Karpas-422 (cell line): ENCODE results near the gene MCC. TPM values are rescaled to one million over a fixed set of nuclear protein-coding genes. Genes with fewer than 3 reads are reported as not detected.

ENCODE experiments used
- DNase-seq: peaks from one replicate; pipeline ENCODE4 v3.0.0-alpha.2; 2015
- H2AFZ ChIP-seq: fragments of 200-600 bp; sonication (generic); 2 replicates; pipeline ENCODE4 v1.6.1; 2014; ENCODE audit warnings: antibody characterized with exemption, low read length, mixed read lengths
- H3K27ac ChIP-seq: fragments of 200-600 bp; sonication (generic); 2 replicates; pipeline ENCODE4 v1.5.1; 2014; ENCODE audit warnings: mild to moderate bottlenecking, low read length, moderate library complexity
- H3K27me3 ChIP-seq: fragments of 200-600 bp; sonication (generic); 2 replicates; pipeline ENCODE4 v1.6.1; 2014; ENCODE audit warnings: low read length, mixed read lengths
- H3K36me3 ChIP-seq: fragments of 200-600 bp; sonication (generic); 2 replicates; pipeline ENCODE4 v1.6.1; 2014; ENCODE audit warnings: low read length, mixed read lengths; ENCODE audit not compliant: insufficient read depth
- H3K4me1 ChIP-seq: fragments of 200-600 bp; sonication (generic); 2 replicates; pipeline ENCODE4 v1.6.1; 2014; ENCODE audit warnings: mild to moderate bottlenecking, low read length, mixed read lengths
- H3K4me2 ChIP-seq: fragments of 200-600 bp; sonication (generic); 2 replicates; pipeline ENCODE4 v1.6.1; 2014; ENCODE audit warnings: low read length, low read depth, mild to moderate bottlenecking; ENCODE audit not compliant: poor library complexity, severe bottlenecking
- H3K4me3 ChIP-seq: fragments of 200-600 bp; sonication (generic); 2 replicates; pipeline ENCODE4 v1.5.1; 2014; ENCODE audit warnings: mild to moderate bottlenecking, antibody characterized with exemption, low read length, mixed read lengths
- H3K79me2 ChIP-seq: fragments of 200-600 bp; sonication (generic); 2 replicates; pipeline ENCODE4 v1.6.1; 2014; ENCODE audit warnings: mild to moderate bottlenecking, low read length, mixed read lengths
- H3K9ac ChIP-seq: fragments of 200-600 bp; sonication (generic); 2 replicates; pipeline ENCODE4 v1.6.0; 2014; ENCODE audit warnings: low read length
- H3K9me2 ChIP-seq: fragments of 200-600 bp; sonication (generic), shearing (Covaris generic); replicated peaks from 2 replicates; pipeline ENCODE4 v1.6.0; 2014; ENCODE audit warnings: mild to moderate bottlenecking, low read length, moderate library complexity; ENCODE audit not compliant: insufficient read depth
- H3K9me3 ChIP-seq: fragments of 300-700, 200-600 bp; sonication (generic); 2 replicates; pipeline ENCODE4 v1.6.1; 2014; ENCODE audit warnings: low read length, mixed read lengths
- H4K20me1 ChIP-seq: fragments of 200-600 bp; sonication (generic); 2 replicates; pipeline ENCODE4 v1.6.1; 2014; ENCODE audit warnings: mild to moderate bottlenecking, antibody characterized with exemption, low read length, low read depth; ENCODE audit not compliant: insufficient read depth
- total RNA-seq: library from RNA; depleted of rRNA; stranded (reverse); fragments of >200 nt; shearing (Covaris generic); gene quantifications from 2 replicates; pipeline ENCODE4 v1.2.3, GENCODE V29; 2014; ENCODE audit warnings: low replicate concordance

MCC gene
- total RNA-seq, 1 experiment from 2014 or later, result 5.5 TPM

DNA sequence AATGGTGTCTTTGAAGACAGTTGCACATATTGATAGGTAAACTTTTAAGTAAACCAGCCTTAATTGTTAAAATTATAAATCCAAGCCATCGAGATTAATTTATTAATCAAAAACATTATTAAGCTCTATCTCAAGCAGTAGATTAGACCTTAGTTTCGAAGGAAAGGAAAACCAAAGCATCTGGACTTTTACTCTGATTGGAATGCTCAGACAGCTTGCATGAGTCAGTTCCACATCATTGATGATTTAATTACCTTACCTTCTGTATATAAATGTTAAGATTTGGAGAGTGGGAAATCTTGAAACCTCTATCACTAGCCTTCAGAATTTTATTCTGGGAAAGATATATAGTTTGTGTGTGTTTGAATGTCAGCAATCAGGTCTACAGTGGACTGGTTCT lies 487.8 kb downstream of the MCC start:
- Histone ChIP-seq H3K36me3 (peaks cover 48% of the 10 kb centered on the region), H4K20me1 (no peaks in the 10 kb centered on the region), H3K9me2 (no peaks in the 10 kb centered on the region), H3K4me1 (peaks cover 7% of the 10 kb centered on the region), H3K79me2 (peaks cover 57% of the 10 kb centered on the region), H3K9me3 (no peaks in the 10 kb centered on the region), H3K4me2 (no peak overlapping the region), H3K27me3 (no peaks in the 10 kb centered on the region), H2AFZ (no peak overlapping the region), H3K4me3 (no peak overlapping the region), H3K9ac (no peak overlapping the region), H3K27ac (no peak overlapping the region)
- DNase-seq, result no peak

- no peaks in the 10 kb centered on the region for H3K9me3 ChIP-seq
- no peak overlapping the region for H3K9ac ChIP-seq
- H3K4me1 ChIP-seq, result peaks cover 7% of the 10 kb centered on the region
- H3K4me3 ChIP-seq, result no peak overlapping the region
- DNase-seq, result no peak
- H4K20me1 ChIP-seq, result no peaks in the 10 kb centered on the region
- H3K79me2 ChIP-seq, result peaks cover 49% of the 10 kb centered on the region
- no peak overlapping the region for H2AFZ ChIP-seq
- no peak overlapping the region for H3K4me2 ChIP-seq
- no peak overlapping the region for H3K27ac ChIP-seq
- H3K9me2 ChIP-seq, result no peaks in the 10 kb centered on the region
- peaks cover 36% of the 10 kb centered on the region for H3K36me3 ChIP-seq
- no peaks in the 10 kb centered on the region for H3K27me3 ChIP-seq
These were observed 490.0 kb downstream of the MCC start for GRCh38 chr5:112998296-112998695.

GRCh38 chr5:112996830-112997374 lies 491.4 kb downstream of the MCC start:
- Histone ChIP-seq H4K20me1 (no peaks in the 10 kb centered on the region), H3K79me2 (peaks cover 62% of the 10 kb centered on the region), H3K4me1 (peaks cover 7% of the 10 kb centered on the region), H3K27me3 (no peaks in the 10 kb centered on the region), H3K9ac (no peak overlapping the region), H3K9me2 (no peaks in the 10 kb centered on the region), H3K36me3 (peaks cover 38% of the 10 kb centered on the region), H3K27ac (peak overlapping the region; percentile 1; the same call in 1 of the 2 replicates), H3K9me3 (no peaks in the 10 kb centered on the region), H3K4me2 (no peak overlapping the region), H2AFZ (no peak overlapping the region), H3K4me3 (no peak overlapping the region)
- no peak for DNase-seq

GRCh38 chr5:112995764-112996618 lies 492.3 kb downstream of the MCC start:
- H3K36me3 ChIP-seq, result peaks cover 33% of the 10 kb centered on the region
- peak overlapping the region; percentile 1; the same call in 1 of the 2 replicates for H3K27ac ChIP-seq
- H3K9ac ChIP-seq, result no peak overlapping the region
- DNase-seq, result peak; percentile 89
- no peak overlapping the region for H3K4me3 ChIP-seq
- H4K20me1 ChIP-seq, result no peaks in the 10 kb centered on the region
- H3K79me2 ChIP-seq, result peaks cover 67% of the 10 kb centered on the region
- no peaks in the 10 kb centered on the region for H3K9me3 ChIP-seq
- H3K9me2 ChIP-seq, result no peaks in the 10 kb centered on the region
- H3K4me2 ChIP-seq, result no peak overlapping the region
- H3K27me3 ChIP-seq, result no peaks in the 10 kb centered on the region
- no peak overlapping the region for H2AFZ ChIP-seq
- peaks cover 7% of the 10 kb centered on the region for H3K4me1 ChIP-seq

DNA sequence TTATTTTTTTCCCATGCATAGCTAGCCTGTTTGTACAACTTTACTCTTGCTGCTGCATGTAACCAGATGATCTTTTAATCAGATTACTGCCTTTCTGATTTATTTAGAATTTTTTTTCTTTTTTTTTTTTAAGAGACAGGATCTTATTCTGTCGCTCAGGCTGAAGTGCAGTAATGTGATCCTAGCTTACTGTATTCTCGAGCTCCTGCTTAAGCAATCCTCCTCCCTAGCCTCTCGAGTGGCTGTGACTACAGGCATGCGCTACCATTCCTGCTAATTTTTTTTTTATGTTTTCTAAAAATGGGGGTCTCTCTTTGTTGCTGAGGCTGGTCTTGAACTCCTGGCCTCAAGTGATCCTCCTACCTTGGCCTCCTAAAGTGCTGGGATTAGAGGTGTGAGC lies 502.0 kb downstream of the MCC start:
- no peak for DNase-seq

DNA sequence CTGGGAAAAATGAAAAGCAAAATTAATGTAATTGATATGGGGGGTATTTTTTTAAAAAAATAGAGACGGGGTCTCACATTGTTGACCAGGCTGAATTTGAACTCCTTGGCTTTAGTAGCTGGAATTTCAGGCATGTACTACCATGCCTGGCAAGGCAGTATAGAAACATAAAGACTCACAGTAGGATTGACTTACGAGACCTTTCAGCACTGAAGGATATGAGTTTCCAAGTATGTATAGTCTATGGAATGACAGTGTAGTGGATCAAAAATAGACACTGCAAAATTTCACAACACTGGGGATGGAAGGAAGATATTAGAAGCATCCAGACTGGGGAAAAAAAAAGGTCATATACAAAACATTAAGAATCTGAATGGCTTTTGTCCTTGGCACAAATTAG lies 504.9 kb downstream of the MCC start:
- peaks cover 20% of the 10 kb centered on the region for H3K4me1 ChIP-seq
- no peaks in the 10 kb centered on the region for H3K9me3 ChIP-seq
- peaks cover 96% of the 10 kb centered on the region for H3K79me2 ChIP-seq
- no peaks in the 10 kb centered on the region for H3K9me2 ChIP-seq
- no peak overlapping the region for H3K9ac ChIP-seq
- DNase-seq, result no peak
- no peak overlapping the region for H3K4me3 ChIP-seq
- peaks cover 42% of the 10 kb centered on the region for H3K36me3 ChIP-seq
- H3K27ac ChIP-seq, result no peak overlapping the region
- H4K20me1 ChIP-seq, result peaks cover 19% of the 10 kb centered on the region
- no peak overlapping the region for H2AFZ ChIP-seq
- H3K27me3 ChIP-seq, result no peaks in the 10 kb centered on the region
- H3K4me2 ChIP-seq, result no peak overlapping the region

More for the DNA sequence above, 502.0 kb downstream of the MCC start:
- Histone ChIP-seq H2AFZ (no peak overlapping the region), H3K79me2 (peaks cover 96% of the 10 kb centered on the region), H3K27ac (no peak overlapping the region), H3K9ac (no peak overlapping the region), H3K27me3 (no peaks in the 10 kb centered on the region), H3K36me3 (peaks cover 42% of the 10 kb centered on the region; the same call in 1 of the 2 replicates), H3K4me1 (no peaks in the 10 kb centered on the region; the same call in 1 of the 2 replicates), H3K9me2 (no peaks in the 10 kb centered on the region), H3K9me3 (no peaks in the 10 kb centered on the region), H4K20me1 (peaks cover 14% of the 10 kb centered on the region; the same call in 1 of the 2 replicates), H3K4me2 (no peak overlapping the region), H3K4me3 (no peak overlapping the region)

DNA sequence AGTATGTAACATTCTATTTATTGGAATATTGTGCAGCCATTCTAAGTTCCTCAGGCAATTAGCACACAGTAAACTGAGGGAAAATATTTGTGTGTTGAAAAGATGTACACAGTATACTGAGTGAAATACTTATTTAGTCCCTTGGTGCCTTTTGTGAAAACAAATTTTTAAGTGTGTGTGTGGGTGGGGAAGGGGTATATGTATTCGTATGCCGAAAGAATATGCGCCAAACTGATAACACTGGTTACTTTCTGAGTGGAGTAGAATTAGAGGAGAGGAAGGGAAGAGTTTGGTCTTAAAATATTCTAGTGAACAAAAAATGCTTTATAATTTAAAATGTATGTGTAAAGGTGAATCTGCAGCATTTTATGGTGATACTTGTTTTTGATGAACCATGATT lies 508.5 kb downstream of the MCC start:
- peaks cover 81% of the 10 kb centered on the region for H3K79me2 ChIP-seq
- peaks cover 34% of the 10 kb centered on the region for H3K36me3 ChIP-seq
- no peak overlapping the region for H3K9ac ChIP-seq
- peak overlapping the region; percentile 96 for H3K4me3 ChIP-seq
- H3K9me2 ChIP-seq, result no peaks in the 10 kb centered on the region
- H3K27me3 ChIP-seq, result no peaks in the 10 kb centered on the region
- DNase-seq, result no peak
- H4K20me1 ChIP-seq, result peaks cover 19% of the 10 kb centered on the region
- H3K4me2 ChIP-seq, result peak overlapping the region; percentile 91
- peak overlapping the region; percentile 8; the same call in 1 of the 2 replicates for H3K27ac ChIP-seq
- H2AFZ ChIP-seq, result no peak overlapping the region
- H3K9me3 ChIP-seq, result no peaks in the 10 kb centered on the region
- H3K4me1 ChIP-seq, result peaks cover 34% of the 10 kb centered on the region

DNA sequence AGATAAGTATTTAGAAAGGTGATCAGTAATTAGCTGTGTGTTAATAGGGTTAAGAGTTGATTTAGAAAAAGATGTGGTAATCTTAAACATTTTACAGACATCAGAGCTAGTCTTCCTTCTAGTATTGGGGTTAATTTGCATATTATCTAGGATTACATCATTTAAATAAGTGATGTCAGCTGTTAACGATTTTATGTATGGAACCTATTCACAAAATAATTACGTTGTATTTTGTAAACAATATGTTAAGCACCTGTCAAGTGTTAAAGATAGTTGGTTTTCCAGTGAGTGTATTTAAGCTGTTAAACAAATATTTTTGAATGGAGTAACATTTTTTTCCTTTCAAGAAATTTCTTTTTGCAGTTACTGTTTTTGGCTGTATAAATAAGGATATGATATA lies 509.4 kb downstream of the MCC start:
- Histone ChIP-seq H3K4me3 (peak overlapping the region; percentile 96), H2AFZ (no peak overlapping the region), H3K4me2 (peak overlapping the region; percentile 91), H3K79me2 (peaks cover 73% of the 10 kb centered on the region), H3K27me3 (no peaks in the 10 kb centered on the region), H3K27ac (peak overlapping the region; percentile 8; the same call in 1 of the 2 replicates), H4K20me1 (peaks cover 14% of the 10 kb centered on the region), H3K4me1 (peaks cover 34% of the 10 kb centered on the region), H3K9me2 (no peaks in the 10 kb centered on the region), H3K9me3 (no peaks in the 10 kb centered on the region), H3K36me3 (peaks cover 32% of the 10 kb centered on the region), H3K9ac (no peak overlapping the region)
- peak; percentile 58 for DNase-seq
